GM21367 (cell line): ENCODE data around the gene SIK2.
"Not testable (repeated sequence)": the region's sequence is repeated elsewhere in the genome, so short reads cannot be mapped to it uniquely, and the experiment has no call there.

Source experiments
- ATAC-seq: cut with Tn5 transposase; IDR thresholded peaks from one replicate; pipeline ENCODE4 v1.9.1; 2021; ENCODE audit not compliant: unreplicated experiment

SIK2 gene

GRCh38 chr11:111654601-111655000, 52.4 kb downstream of the SIK2 start:
- ATAC-seq = no peak

GRCh38 chr11:111655924-111656323, 53.7 kb downstream of the SIK2 start:
- ATAC-seq = no peak

GRCh38 chr11:111657905-111658304, 55.7 kb downstream of the SIK2 start:
- ATAC-seq = not testable (repeated sequence)

- ATAC-seq = not testable (repeated sequence)
Observed at GRCh38 chr11:111658493-111658892, 56.2 kb downstream of the SIK2 start.

- no peak for ATAC-seq
Observed at GRCh38 chr11:111659201-111660115, 57.2 kb downstream of the SIK2 start.

- no peak for ATAC-seq
Observed at GRCh38 chr11:111660822-111661221, 58.6 kb downstream of the SIK2 start.

GRCh38 chr11:111663820-111664219, 61.6 kb downstream of the SIK2 start:
- no peak for ATAC-seq

- ATAC-seq = no peak
Observed at GRCh38 chr11:111665777-111666176, 63.5 kb downstream of the SIK2 start.

GRCh38 chr11:111668980-111669379, 66.7 kb downstream of the SIK2 start:
- ATAC-seq = no peak

GRCh38 chr11:111671383-111671782, 69.1 kb downstream of the SIK2 start:
- ATAC-seq = no peak

GRCh38 chr11:111672949-111673348, 70.7 kb downstream of the SIK2 start:
- ATAC-seq = no peak

- no peak for ATAC-seq
Observed at GRCh38 chr11:111674941-111675340, 72.7 kb downstream of the SIK2 start.

- no peak for ATAC-seq
Observed at GRCh38 chr11:111675891-111676290, 73.6 kb downstream of the SIK2 start.

GRCh38 chr11:111676878-111677585, 74.8 kb downstream of the SIK2 start:
- no peak for ATAC-seq

GRCh38 chr11:111680486-111681175, 78.4 kb downstream of the SIK2 start:
- ATAC-seq = no peak

- no peak for ATAC-seq
Observed at GRCh38 chr11:111683806-111684205, 81.6 kb downstream of the SIK2 start.

GRCh38 chr11:111684251-111684650, 82.0 kb downstream of the SIK2 start:
- ATAC-seq = no peak

GRCh38 chr11:111688013-111688412, 85.8 kb downstream of the SIK2 start:
- no peak for ATAC-seq

- no peak for ATAC-seq
Observed at GRCh38 chr11:111691176-111691575, 88.9 kb downstream of the SIK2 start.

- no peak for ATAC-seq
Observed at GRCh38 chr11:111691741-111692140, 89.5 kb downstream of the SIK2 start.

GRCh38 chr11:111693224-111693937, 91.1 kb downstream of the SIK2 start:
- ATAC-seq = no peak
